22Rv1 (cell line): ENCODE data around the gene PLEKHG2.

Experiments used
- H3K27ac ChIP-seq: fragments of 450-650 bp; 2 replicates; pipeline ENCODE4 v1.5.1; 2017
- CTCF ChIP-seq: fragments of 450-650 bp; IDR thresholded peaks from 2 replicates; pipeline ENCODE4 v1.5.1; 2017; ENCODE audit warnings: mild to moderate bottlenecking
- ZFX ChIP-seq: fragments of 450-650 bp; IDR thresholded peaks from 2 replicates; pipeline ENCODE4 v1.6.1; 2017; ENCODE audit warnings: antibody characterized with exemption, borderline replicate concordance

PLEKHG2 gene

GRCh38 chr19:39405261-39405957 is 7.1 kb upstream of the PLEKHG2 start:
- peak overlapping the region; percentile 98 for H3K27ac ChIP-seq
- TF ChIP-seq CTCF (no peak), ZFX (no peak)

- no peak for TF ChIP-seq ZFX
- H3K27ac ChIP-seq: peak overlapping the region; percentile 98
These were observed 6.4 kb upstream of the PLEKHG2 start for GRCh38 chr19:39405958-39406655.

- no peak for TF ChIP-seq ZFX
- TF ChIP-seq CTCF: no peak
- H3K27ac ChIP-seq: peak within 1 kb of the TSS; percentile 98
These were observed 5.6 kb upstream of the PLEKHG2 start, which contains the start of gene ZFP36 for GRCh38 chr19:39406656-39407409. TSS of gene ZFP36 (plus strand) at chr19:39406847. CDS start at chr19:39406905, 58 bp downstream.

- peak overlapping the region; percentile 98 for H3K27ac ChIP-seq
- TF ChIP-seq CTCF: no peak
- TF ChIP-seq ZFX: no peak
These were observed 5.1 kb upstream of the PLEKHG2 start for GRCh38 chr19:39407410-39407659.

- TF ChIP-seq ZFX (no peak), CTCF (no peak)
- peak overlapping the region; percentile 98 for H3K27ac ChIP-seq
These were observed 4.6 kb upstream of the PLEKHG2 start for GRCh38 chr19:39407660-39408391.

GRCh38 chr19:39408392-39409207 is 3.9 kb upstream of the PLEKHG2 start:
- H3K27ac ChIP-seq: peak overlapping the region; percentile 98
- TF ChIP-seq ZFX: no peak
- TF ChIP-seq CTCF: no peak
